Measurements from ENCODE around the gene JAG1. TPM values are rescaled to one million over a fixed set of nuclear protein-coding genes. Genes with fewer than 3 reads are reported as not detected.

JAG1 gene
- polyA plus RNA-seq, 1 donor (not counting 4 experiments of a cell fraction or from before 2014, with no cell fraction given) = 84.2 TPM

DNA sequence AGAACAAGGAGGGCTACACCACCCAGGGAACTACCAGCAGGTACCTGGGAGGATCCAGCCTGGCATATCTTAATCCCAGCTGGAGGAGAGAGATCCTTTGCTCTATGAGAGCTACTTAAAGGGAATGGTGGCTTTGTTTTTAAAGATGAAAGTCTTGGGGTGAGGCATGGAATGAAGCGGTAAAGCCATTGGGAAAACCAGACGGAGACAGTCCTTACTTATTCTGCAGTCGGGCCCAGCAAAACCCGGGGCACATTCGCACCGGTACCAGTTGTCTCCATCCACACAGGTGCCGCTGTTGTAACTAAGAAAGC, 30.3 kb downstream of the JAG1 start:
- Histone ChIP-seq H2AFZ (ENCODE audit: control insufficient read depth, low read length) (no peak overlapping the region), H4K20me1 (ENCODE audit: control insufficient read depth, extremely low read depth, insufficient read depth, low read length) (peaks cover 30% of the 10 kb centered on the region), H3K27me3 (ENCODE audit: control insufficient read depth, extremely low read depth, insufficient read depth, low read length) (no peaks in the 10 kb centered on the region), H3K4me2 (ENCODE audit: control insufficient read depth, extremely low read depth, insufficient read depth, low read depth, low read length) (no peak overlapping the region), H3K27ac (ENCODE audit: control insufficient read depth, insufficient read depth, low read length) (peak overlapping the region; percentile 65), H3K4me3 (ENCODE audit: control insufficient read depth in 2 of 3, extremely low read depth in 1 of 3, insufficient read depth in 2 of 3, low read depth in 1 of 3, low read length in 3 of 3) (no peak overlapping the region), H3K9me1 (ENCODE audit: control insufficient read depth, extremely low read depth, insufficient read depth, low read length) (no peaks in the 10 kb centered on the region), H3K9ac (ENCODE audit: control insufficient read depth, extremely low read depth, insufficient read depth, low read length) (no peak overlapping the region), H3K4me1 (ENCODE audit: control insufficient read depth, extremely low read depth, insufficient read depth, low read length) (peaks cover 42% of the 10 kb centered on the region), H3K9me3 (ENCODE audit: control insufficient read depth, low read depth, low read length) (no peaks in the 10 kb centered on the region), H3K36me3 (ENCODE audit: control insufficient read depth in 2 of 2, extremely low read depth in 1 of 2, insufficient read depth in 2 of 2, low read length in 2 of 2) (peaks cover 70 to 92% of the 10 kb centered on the region in 2 experiments), H3K79me2 (ENCODE audit: control insufficient read depth, insufficient read depth, low read length) (peaks cover 77% of the 10 kb centered on the region)
- no peak for TF ChIP-seq EZH2 (IDR thresholded peaks at IDR 0.05; ENCODE audit: low read length)
- TF ChIP-seq, protein P1, sequence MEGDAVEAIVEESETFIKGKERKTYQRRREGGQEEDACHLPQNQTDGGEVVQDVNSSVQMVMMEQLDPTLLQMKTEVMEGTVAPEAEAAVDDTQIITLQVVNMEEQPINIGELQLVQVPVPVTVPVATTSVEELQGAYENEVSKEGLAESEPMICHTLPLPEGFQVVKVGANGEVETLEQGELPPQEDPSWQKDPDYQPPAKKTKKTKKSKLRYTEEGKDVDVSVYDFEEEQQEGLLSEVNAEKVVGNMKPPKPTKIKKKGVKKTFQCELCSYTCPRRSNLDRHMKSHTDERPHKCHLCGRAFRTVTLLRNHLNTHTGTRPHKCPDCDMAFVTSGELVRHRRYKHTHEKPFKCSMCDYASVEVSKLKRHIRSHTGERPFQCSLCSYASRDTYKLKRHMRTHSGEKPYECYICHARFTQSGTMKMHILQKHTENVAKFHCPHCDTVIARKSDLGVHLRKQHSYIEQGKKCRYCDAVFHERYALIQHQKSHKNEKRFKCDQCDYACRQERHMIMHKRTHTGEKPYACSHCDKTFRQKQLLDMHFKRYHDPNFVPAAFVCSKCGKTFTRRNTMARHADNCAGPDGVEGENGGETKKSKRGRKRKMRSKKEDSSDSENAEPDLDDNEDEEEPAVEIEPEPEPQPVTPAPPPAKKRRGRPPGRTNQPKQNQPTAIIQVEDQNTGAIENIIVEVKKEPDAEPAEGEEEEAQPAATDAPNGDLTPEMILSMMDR (optimal IDR thresholded peaks at IDR 0.05 in 1 of 3, IDR thresholded peaks at IDR 0.05 in 1 of 3, conservative IDR thresholded peaks at IDR 0.05 in 1 of 3; ENCODE audit: extremely low read depth in 1 of 3, insufficient read depth in 2 of 3, low read length in 3 of 3) = no peak
- FAIRE-seq = no peak
- no peak for DNase-seq (ENCODE audit: low read depth, low spot score)
- dilution Hi-C loops (cut with MboI; ENCODE audit: extremely low pct_ligation_motif_present, low sequenced_read_pairs) = no loop called here

DNA sequence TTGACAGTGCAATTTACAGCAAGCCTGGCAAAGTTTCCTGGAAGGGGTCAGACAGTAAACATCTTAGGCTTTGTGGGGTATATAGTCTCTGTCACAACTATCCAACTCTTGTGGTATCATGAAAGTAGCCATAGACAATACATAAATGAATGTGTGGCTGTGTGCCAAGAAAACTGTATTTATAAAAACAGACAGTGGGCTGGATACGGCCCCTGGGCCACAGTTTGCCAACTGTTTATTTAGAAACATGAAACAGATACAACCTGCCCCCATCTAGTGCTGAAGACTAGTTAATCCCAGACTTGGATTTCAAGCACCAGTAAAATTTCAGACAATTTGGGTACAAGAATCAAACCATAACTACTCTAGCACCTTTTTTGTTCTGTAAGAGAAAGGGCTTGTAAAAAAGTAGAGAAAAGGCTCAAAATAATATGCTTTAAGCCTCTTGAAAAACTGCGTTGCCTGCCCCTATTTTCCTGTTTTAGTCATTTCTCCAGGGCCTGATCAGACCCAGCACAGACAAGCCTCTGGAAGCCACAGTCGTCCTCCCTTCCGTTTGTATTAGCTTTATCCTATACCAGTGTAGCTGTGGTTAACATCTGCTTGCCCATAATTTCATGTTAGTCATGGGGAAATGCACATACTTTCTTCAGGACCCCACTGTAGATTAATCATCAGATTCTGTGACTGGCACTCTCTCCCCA, 30.8 kb downstream of the JAG1 start:
- H2AFZ ChIP-seq (ENCODE audit: control insufficient read depth, low read length) = no peak overlapping the region

More for the DNA sequence above, 30.8 kb downstream of the JAG1 start:
- no peaks in the 10 kb centered on the region for H3K27me3 ChIP-seq (ENCODE audit: control insufficient read depth, extremely low read depth, insufficient read depth, low read length)
- peaks cover 73% of the 10 kb centered on the region for H3K79me2 ChIP-seq (ENCODE audit: control insufficient read depth, insufficient read depth, low read length)
- peaks cover 68 to 89% of the 10 kb centered on the region in 2 experiments for H3K36me3 ChIP-seq (ENCODE audit: control insufficient read depth in 2 of 2, extremely low read depth in 1 of 2, insufficient read depth in 2 of 2, low read length in 2 of 2)
- dilution Hi-C loops (cut with MboI; ENCODE audit: extremely low pct_ligation_motif_present, low sequenced_read_pairs) = no loop called here
- H3K9me1 ChIP-seq (ENCODE audit: control insufficient read depth, extremely low read depth, insufficient read depth, low read length) = no peaks in the 10 kb centered on the region
- H3K27ac ChIP-seq (ENCODE audit: control insufficient read depth, insufficient read depth, low read length) = peak overlapping the region; percentile 65
- no peak overlapping the region for H3K4me2 ChIP-seq (ENCODE audit: control insufficient read depth, extremely low read depth, insufficient read depth, low read depth, low read length)
- FAIRE-seq (peak; percentile 34), DNase-seq (ENCODE audit: low read depth, low spot score) (no peak)
- no peak for TF ChIP-seq EZH2 (IDR thresholded peaks at IDR 0.05; ENCODE audit: low read length)
- TF ChIP-seq, protein P1 (optimal IDR thresholded peaks at IDR 0.05 in 1 of 3, IDR thresholded peaks at IDR 0.05 in 1 of 3, conservative IDR thresholded peaks at IDR 0.05 in 1 of 3; ENCODE audit: extremely low read depth in 1 of 3, insufficient read depth in 2 of 3, low read length in 3 of 3) = no peak
- peaks cover 30% of the 10 kb centered on the region for H4K20me1 ChIP-seq (ENCODE audit: control insufficient read depth, extremely low read depth, insufficient read depth, low read length)
- H3K9ac ChIP-seq (ENCODE audit: control insufficient read depth, extremely low read depth, insufficient read depth, low read length) = no peak overlapping the region
- H3K4me1 ChIP-seq (ENCODE audit: control insufficient read depth, extremely low read depth, insufficient read depth, low read length) = peaks cover 47% of the 10 kb centered on the region
- no peaks in the 10 kb centered on the region for H3K9me3 ChIP-seq (ENCODE audit: control insufficient read depth, low read depth, low read length)
- H3K4me3 ChIP-seq (ENCODE audit: control insufficient read depth in 2 of 3, extremely low read depth in 1 of 3, insufficient read depth in 2 of 3, low read depth in 1 of 3, low read length in 3 of 3) = no peak overlapping the region
